NCI-H1417 (cell line): ENCODE data around the gene ZFHX3.

Experiments
- DNase-seq, 3 experiments: peaks; one replicate each; lab custom pipeline; 2025; lab: John Stamatoyannopoulos, UW

Gene ZFHX3

GRCh38 chr16:73021866-73022495 lies 25.9 kb downstream of the ZFHX3 start:
- DNase-seq = no peak

- peak in 1 of 3 experiments; percentile 3 for DNase-seq
Measured at GRCh38 chr16:73020409-73020884, 27.5 kb downstream of the ZFHX3 start.

GRCh38 chr16:73019457-73020362 lies 28.2 kb downstream of the ZFHX3 start:
- DNase-seq = no peak

- no peak for DNase-seq
Measured at GRCh38 chr16:73018821-73019456, 29.0 kb downstream of the ZFHX3 start.

- DNase-seq = no peak
Measured at GRCh38 chr16:73017321-73017720, 30.6 kb downstream of the ZFHX3 start.

- peak in 1 of 3 experiments; percentile 20 for DNase-seq
Measured at GRCh38 chr16:73016488-73016830, 31.5 kb downstream of the ZFHX3 start.

GRCh38 chr16:73015612-73016487 lies 32.1 kb downstream of the ZFHX3 start:
- DNase-seq = no peak

- DNase-seq = no peak
Measured at GRCh38 chr16:73014768-73015167, 33.2 kb downstream of the ZFHX3 start.

- DNase-seq = no peak
Measured at GRCh38 chr16:73013974-73014373, 34.0 kb downstream of the ZFHX3 start.

- no peak for DNase-seq
Measured at GRCh38 chr16:73012341-73012740, 35.6 kb downstream of the ZFHX3 start.

GRCh38 chr16:73011926-73012325 lies 36.0 kb downstream of the ZFHX3 start:
- no peak for DNase-seq

GRCh38 chr16:73010150-73010676 lies 37.7 kb downstream of the ZFHX3 start:
- peak in 2 of 3 experiments; percentile 82 to 93 for DNase-seq

- peak in 1 of 3 experiments; percentile 21 for DNase-seq
Measured at GRCh38 chr16:73009710-73010109, 38.2 kb downstream of the ZFHX3 start.

GRCh38 chr16:73006026-73006425 lies 41.9 kb downstream of the ZFHX3 start:
- no peak for DNase-seq

- DNase-seq = no peak
Measured at GRCh38 chr16:73002866-73003265, 45.1 kb downstream of the ZFHX3 start.

GRCh38 chr16:73000907-73001521 lies 46.9 kb downstream of the ZFHX3 start:
- DNase-seq = no peak

GRCh38 chr16:73000020-73000906 lies 47.7 kb downstream of the ZFHX3 start:
- DNase-seq = peak in 2 of 3 experiments; percentile 30 to 37

GRCh38 chr16:72999541-73000019 lies 48.3 kb downstream of the ZFHX3 start:
- DNase-seq = peak in 2 of 3 experiments; percentile 30 to 59

GRCh38 chr16:72997141-72997542 lies 50.8 kb downstream of the ZFHX3 start:
- DNase-seq = no peak
